A549 (cell line): ENCODE measurements around the gene SERPIND1. TPM values are rescaled to one million over a fixed set of nuclear protein-coding genes. Genes with fewer than 3 reads are reported as not detected.

Experiments used
- ATAC-seq, 2 experiments: fragments of 200-7000 bp in 1 of 2; fragments of >200 bp in 1 of 2; cut with Nextera tagmentation in 1 of 2; cut with Tn5 transposase in 1 of 2; 3 replicates each; pipeline versions ENCODE4 v1.8.0 to v1.9.1; 2018 to 2020; ENCODE audit warnings: mild to moderate bottlenecking in 1 of 2, moderate library complexity in 1 of 2
- CTCF ChIA-PET: fragments of 300-600 bp; sonication (Branson Sonifier 250); formaldehyde crosslinking; extraction: SDS; loops from one replicate; lab custom pipeline; 2021; ENCODE audit warnings: antibody characterized with exemption, inconsistent platforms; lab: Yijun Ruan, JAX
- POLR2A ChIA-PET: fragments of 350-600 bp; formaldehyde crosslinking; extraction: SDS; loops from one replicate; lab custom pipeline; 2021; ENCODE audit warnings: antibody characterized with exemption, inconsistent platforms; lab: Yijun Ruan, JAX
- DNase-seq, 2 experiments: peaks; one replicate each; pipeline versions ENCODE4 v3.0.0 to v3.0.0-alpha.2; 2011 to 2016; ENCODE audit warnings: low read depth in 1 of 2, low spot score in 1 of 2
- FAIRE-seq: peaks from 2 replicates; lab custom pipeline; 2011; peaks lifted over from hg19 to GRCh38; lab: Jason Lieb, UNC
- H3K27ac ChIP-seq, 2 experiments: fragments of >200 bp; sonication (Bioruptor Twin); formaldehyde crosslinking; 3 replicates each; pipeline ENCODE4 v1.5.1; 2016 to 2017
- H3K4me1 ChIP-seq: fragments of >200 bp; sonication (Bioruptor Twin); formaldehyde crosslinking; 3 replicates; pipeline ENCODE4 v1.6.1; 2016
- H3K4me2 ChIP-seq: fragments of >200 bp; sonication (Bioruptor Twin); formaldehyde crosslinking; 3 replicates; pipeline ENCODE4 v1.6.1; 2016
- H3K4me3 ChIP-seq: fragments of >200 bp; sonication (Bioruptor Twin); formaldehyde crosslinking; 3 replicates; pipeline ENCODE4 v1.5.1; 2016
- H3K9me3 ChIP-seq: fragments of >200 bp; sonication (Bioruptor Twin); formaldehyde crosslinking; 3 replicates; pipeline ENCODE4 v1.6.1; 2016
- CBX2 ChIP-seq: fragments of 200-600 bp; sonication (generic); IDR thresholded peaks from 2 replicates; pipeline ENCODE4 v1.6.1; 2016; ENCODE audit warnings: low read depth, mild to moderate bottlenecking, borderline replicate concordance
- CEBPB ChIP-seq, 2 experiments: fragments of >200 bp in 1 of 2; sonication (Bioruptor Twin) in 1 of 2; formaldehyde crosslinking in 1 of 2; IDR thresholded peaks; 2 replicates each; pipeline ENCODE4 v1.6.1; 2012 to 2016
- CHD2 ChIP-seq: fragments of 150-350 bp; IDR thresholded peaks from 2 replicates; pipeline ENCODE4 v1.6.1; 2014; ENCODE audit warnings: low read length; ENCODE audit not compliant: partially characterized antibody
- EHF ChIP-seq: fragments of 250-450 bp; sonication (Bioruptor Pico); IDR thresholded peaks from 2 replicates; pipeline ENCODE4 v1.5.0; 2020; ENCODE audit warnings: mild to moderate bottlenecking
- EP300 ChIP-seq, 2 experiments: fragments of >200 bp; sonication (Bioruptor Twin); formaldehyde crosslinking; IDR thresholded peaks; 2 replicates in 1 of 2; 3 replicates in 1 of 2; pipeline ENCODE4 v1.6.1; 2016 to 2017
- FOSL2 ChIP-seq, 2 experiments: fragments of 450-650 bp in 1 of 2; fragments of >200 bp in 1 of 2; sonication (Bioruptor Twin) in 1 of 2; formaldehyde crosslinking; IDR thresholded peaks; 2 replicates each; pipeline versions ENCODE4 v1.5.0 to v1.6.1; 2016 to 2020; ENCODE audit warnings: mild to moderate bottlenecking in 1 of 2, moderate library complexity in 1 of 2
- FOXS1 ChIP-seq: fragments of 250-450 bp; sonication (Bioruptor Pico); IDR thresholded peaks from 2 replicates; pipeline ENCODE4 v1.5.0; 2020; ENCODE audit warnings: mild to moderate bottlenecking, moderate library complexity
- GATA3 ChIP-seq: IDR thresholded peaks from 2 replicates; pipeline ENCODE4 v1.6.1; 2012; ENCODE audit warnings: borderline replicate concordance
- HDAC2 ChIP-seq: fragments of 200-600 bp; sonication (generic); IDR thresholded peaks from 2 replicates; pipeline ENCODE4 v1.6.1; 2016
- HEYL ChIP-seq: fragments of 250-450 bp; sonication (Bioruptor Pico); IDR thresholded peaks from 2 replicates; pipeline ENCODE4 v1.8.0; 2021; ENCODE audit warnings: mild to moderate bottlenecking, moderate library complexity
- HOXA7 ChIP-seq: fragments of 250-450 bp; sonication (Bioruptor Pico); IDR thresholded peaks from 2 replicates; pipeline ENCODE4 v1.5.0; 2020; ENCODE audit warnings: mild to moderate bottlenecking, moderate library complexity
- JUN ChIP-seq, 2 experiments: fragments of >200 bp; sonication (Bioruptor Twin); formaldehyde crosslinking; IDR thresholded peaks; 2 replicates in 1 of 2; 3 replicates in 1 of 2; pipeline ENCODE4 v1.6.1; 2016 to 2017
- MAFK ChIP-seq: fragments of 450-650 bp; IDR thresholded peaks from 2 replicates; pipeline ENCODE4 v1.6.1; 2014; ENCODE audit not compliant: partially characterized antibody
- MAZ ChIP-seq: fragments of 150-350 bp; IDR thresholded peaks from 2 replicates; pipeline ENCODE4 v1.6.1; 2014; ENCODE audit warnings: antibody characterized with exemption, low read depth, low read length, borderline replicate concordance
- MYC ChIP-seq: IDR thresholded peaks from 2 replicates; pipeline ENCODE4 v1.6.1; 2012; ENCODE audit warnings: mild to moderate bottlenecking, inconsistent platforms, low read length, improper control_type of control experiment, borderline replicate concordance
- NFE2L2 ChIP-seq: fragments of 150-350 bp; conservative IDR thresholded peaks from 2 replicates; pipeline ENCODE4 v1.6.1; 2014; ENCODE audit warnings: low read length
- NR3C1 ChIP-seq: fragments of >200 bp; sonication (Bioruptor Twin); formaldehyde crosslinking; IDR thresholded peaks from 3 replicates; pipeline ENCODE4 v1.6.1; 2017
- POLR2AphosphoS2 ChIP-seq: conservative IDR thresholded peaks from 2 replicates; pipeline ENCODE4 v1.6.1; 2012; ENCODE audit warnings: low read length, improper control_type of control experiment, inconsistent platforms
- RAD21 ChIP-seq, 2 experiments: fragments of >200 bp in 1 of 2; sonication (Bioruptor Twin) in 1 of 2; formaldehyde crosslinking in 1 of 2; IDR thresholded peaks in 1 of 2; conservative IDR thresholded peaks in 1 of 2; 2 replicates in 1 of 2; 3 replicates in 1 of 2; pipeline ENCODE4 v1.6.1; 2012 to 2018; ENCODE audit warnings: inconsistent platforms in 1 of 2
- RARB ChIP-seq: fragments of 250-450 bp; sonication (Bioruptor Pico); IDR thresholded peaks from 2 replicates; pipeline ENCODE4 v1.8.0; 2021; ENCODE audit warnings: mild to moderate bottlenecking, moderate library complexity
- RFX5 ChIP-seq: fragments of 450-650 bp; IDR thresholded peaks from 2 replicates; pipeline ENCODE4 v1.7.1; 2014; ENCODE audit warnings: antibody characterized with exemption, mild to moderate bottlenecking, moderate library complexity
- SREBF2 ChIP-seq: fragments of 450-650 bp; IDR thresholded peaks from 2 replicates; pipeline ENCODE4 v1.6.1; 2014; ENCODE audit warnings: mild to moderate bottlenecking, moderate library complexity
- USF2 ChIP-seq: fragments of 450-650 bp; IDR thresholded peaks from 2 replicates; pipeline ENCODE4 v1.6.1; 2014; ENCODE audit warnings: antibody characterized with exemption
- ZC3H11A ChIP-seq: fragments of 450-650 bp; IDR thresholded peaks from 2 replicates; pipeline ENCODE4 v1.6.1; 2014; ENCODE audit warnings: antibody characterized with exemption, mild to moderate bottlenecking
- WGBS: methylation state at CpG from one replicate; pipeline ENCODE4 v1.1.6; 2017; ENCODE audit errors: missing lambda C conversion rate; 5-methylcytosine and 5-hydroxymethylcytosine counted together
- polyA plus RNA-seq, 4 experiments: library from polyadenylated mRNA; depleted of rRNA in 3 of 4; stranded (reverse); fragments of >200 nt; fragmentation: RNase III in 1 of 4; extraction: RNeasy Plus Mini Kit Qiagen cat#74134 plus additional on column Dnase treatment in 1 of 4; gene quantifications; 2 replicates in 3 of 4; 3 replicates in 1 of 4; pipeline ENCODE4 v1.2.3, GENCODE V29; 2011 to 2017
- TF ChIP-seq, protein P1 (sequence below): IDR thresholded peaks from 2 replicates; pipeline ENCODE4 v1.6.1; 2012

Gene SERPIND1
- polyA plus RNA-seq, 2 of the 4 experiments (the other 2 are of a cell fraction): not detected

- TF ChIP-seq CHD2 (no peak), MYC (no peak), ZC3H11A (no peak), CBX2 (no peak)
- TF ChIP-seq, all 56 proteins: peak for 0
These were observed 37.3 kb downstream of the SERPIND1 start (continued) for GRCh38 chr22:20811171-20811570.

DNA sequence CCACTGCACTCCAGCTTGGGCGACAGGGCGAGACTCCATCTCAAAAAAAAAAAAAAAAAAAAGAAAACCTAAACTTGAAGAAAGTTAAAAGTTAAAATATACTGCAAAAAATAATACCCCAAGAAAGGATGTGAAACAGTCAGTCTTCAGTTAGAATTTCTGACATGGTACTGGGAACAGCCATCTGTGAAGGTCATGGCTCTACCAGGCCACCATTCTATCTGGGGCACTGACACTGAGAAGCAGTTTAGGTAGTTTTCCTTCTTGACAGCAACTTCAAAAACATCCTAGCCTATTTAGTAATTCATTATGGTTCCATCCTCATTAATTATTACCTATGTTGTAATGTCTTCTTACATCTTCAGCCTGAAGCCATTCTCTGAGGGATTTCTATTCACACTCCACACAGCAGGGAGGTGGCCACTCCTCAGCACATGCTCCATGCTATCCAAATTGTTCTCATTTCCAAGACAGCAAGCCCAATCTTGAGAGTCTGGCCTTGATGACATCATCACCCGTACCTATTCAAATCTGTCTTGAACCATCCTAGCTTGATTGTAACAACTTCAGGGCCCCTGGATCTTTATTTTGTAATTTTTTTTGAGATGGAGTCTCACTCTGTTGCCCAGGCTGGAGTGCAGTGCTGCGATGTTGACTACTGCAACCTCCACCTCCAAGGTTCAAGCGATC lies 38.2 kb downstream of the SERPIND1 start:
- no peak overlapping the region for H3K27ac ChIP-seq
- DNase-seq: no peak
- no peak for FAIRE-seq
- no peak for ATAC-seq
- TF ChIP-seq FOXS1 (no peak), MAZ (no peak), EHF (no peak), NFE2L2 (no peak), SREBF2 (no peak), CBX2 (no peak), CEBPB (IDR thresholded peaks at IDR 0.05) (no peak), MAFK (no peak), POLR2AphosphoS2 (no peak)
- TF ChIP-seq, protein P1, sequence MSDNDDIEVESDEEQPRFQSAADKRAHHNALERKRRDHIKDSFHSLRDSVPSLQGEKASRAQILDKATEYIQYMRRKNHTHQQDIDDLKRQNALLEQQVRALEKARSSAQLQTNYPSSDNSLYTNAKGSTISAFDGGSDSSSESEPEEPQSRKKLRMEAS: no peak
- ChIA-PET CTCF (interaction anchor here (0.7 kb wide), 1 partner anchor 8 kb away, joined by 3 read pairs; no protein-coding TSS in a partner anchor), POLR2A (interaction anchor here (0.7 kb wide), 1 partner anchor 44 kb away, joined by 3 read pairs; no protein-coding TSS in a partner anchor)
- H3K4me1 ChIP-seq: peaks cover 10% of the 10 kb centered on the region
- H3K9me3 ChIP-seq: no peaks in the 10 kb centered on the region
- no peak overlapping the region for H3K4me3 ChIP-seq
- H3K4me2 ChIP-seq: no peak overlapping the region
- WGBS: 100% methylated on average over 5 of the region's 5 CpGs

DNA sequence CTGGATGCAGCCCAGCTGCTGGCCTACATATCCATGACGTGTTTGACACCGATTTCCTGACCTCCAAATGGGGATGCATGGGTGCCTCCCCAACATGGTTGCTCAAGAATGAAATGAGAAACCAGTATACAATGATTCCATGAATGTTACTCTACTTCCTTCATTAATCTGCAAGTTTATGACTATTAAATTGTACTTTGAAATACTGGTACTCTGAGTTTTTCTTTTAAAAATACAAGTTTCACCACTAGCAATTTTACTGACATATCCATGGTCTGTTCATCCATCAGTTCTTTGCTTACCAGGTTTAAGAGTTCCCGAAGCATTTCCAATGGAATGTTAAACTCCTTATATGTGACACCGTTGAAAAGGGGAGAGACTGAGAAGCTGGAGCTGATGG lies 39.1 kb downstream of the SERPIND1 start:
- no peak overlapping the region for H3K4me2 ChIP-seq
- H3K4me3 ChIP-seq: no peak overlapping the region
- no peaks in the 10 kb centered on the region for H3K9me3 ChIP-seq
- no peak for FAIRE-seq
- no peak for ATAC-seq
- 94% methylated on average over 4 of the region's 4 CpGs for WGBS
- TF ChIP-seq MAZ: no peak
- no peak for TF ChIP-seq NR3C1
- no peak for TF ChIP-seq FOSL2 (IDR thresholded peaks at IDR 0.05)
- TF ChIP-seq FOSL2 (CRISPR knock-in tag; IDR thresholded peaks at IDR 0.05): no peak
- no peak for TF ChIP-seq POLR2AphosphoS2
- no peak for TF ChIP-seq RAD21 (conservative IDR thresholded peaks at IDR 0.05 in 1 of 2, IDR thresholded peaks at IDR 0.05 in 1 of 2)
- no peak for TF ChIP-seq RARB (CRISPR knock-in tag)
- TF ChIP-seq NFE2L2: no peak
- TF ChIP-seq, protein P1: no peak
- TF ChIP-seq ZC3H11A: no peak
- TF ChIP-seq EP300 (IDR thresholded peaks at IDR 0.05): no peak
- no peak for TF ChIP-seq HDAC2
- no peak for TF ChIP-seq GATA3
- no peak for TF ChIP-seq JUN (IDR thresholded peaks at IDR 0.05)
- TF ChIP-seq RFX5: no peak
- no peak for TF ChIP-seq HEYL
- TF ChIP-seq USF2: no peak
- no peak for TF ChIP-seq HOXA7 (CRISPR knock-in tag)
- ChIA-PET POLR2A (no interaction called here), CTCF (interaction anchor here (0.7 kb wide), 1 partner anchor 9 kb away, joined by 3 read pairs; no protein-coding TSS in a partner anchor)
- 0 out of 3 replicates have a peak, but pooled peaks cover under 1% of the 10 kb centered on the region for H3K4me1 ChIP-seq
- DNase-seq: no peak
- no peak overlapping the region for H3K27ac ChIP-seq
